Measurements from ENCODE around the gene BCAR3.

GRCh38 chr1:93690341-93690740 is 8.7 kb upstream of the BCAR3 start:
- TF ChIP-seq, protein P1, sequence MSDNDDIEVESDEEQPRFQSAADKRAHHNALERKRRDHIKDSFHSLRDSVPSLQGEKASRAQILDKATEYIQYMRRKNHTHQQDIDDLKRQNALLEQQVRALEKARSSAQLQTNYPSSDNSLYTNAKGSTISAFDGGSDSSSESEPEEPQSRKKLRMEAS (IDR thresholded peaks at IDR 0.05): no peak
- TF ChIP-seq EP300 (IDR thresholded peaks at IDR 0.05; ENCODE audit: borderline replicate concordance): no peak
- TF ChIP-seq YY1 (IDR thresholded peaks at IDR 0.05; ENCODE audit: low read depth): no peak
- no peak for TF ChIP-seq TAF1 (IDR thresholded peaks at IDR 0.05; ENCODE audit: low read depth)
- TF ChIP-seq REST (IDR thresholded peaks at IDR 0.05; ENCODE audit: low read depth): no peak
- TF ChIP-seq USF1 (IDR thresholded peaks at IDR 0.05): no peak
- no peak for TF ChIP-seq FOXM1 (IDR thresholded peaks at IDR 0.05; ENCODE audit: borderline replicate concordance, low read depth)
